ENCODE results near the gene PPP6R3. TPM values are rescaled to one million over a fixed set of nuclear protein-coding genes. Genes with fewer than 3 reads are reported as not detected.

PPP6R3 gene
- total RNA-seq, 2 donors from 2014 or later: 95.0 to 103 TPM

- Histone ChIP-seq H3K27ac (no peak overlapping the region), H3K9ac (ENCODE audit: low read depth in 2 of 2, low read length in 2 of 2) (no peak overlapping the region), H3K27me3 (no peaks in the 10 kb centered on the region), H3K36me3 (no peaks in the 10 kb centered on the region), H3K4me3 (no peak overlapping the region), H3K9me3 (no peaks in the 10 kb centered on the region), H3K4me1 (no peaks in the 10 kb centered on the region)
- intact Hi-C loops (cut with DNase I): no loop called here
- no peak for TF ChIP-seq CTCF (IDR thresholded peaks at IDR 0.05)
- DNase-seq: no peak
These were observed 194.9 kb downstream of the PPP6R3 start for GRCh38 chr11:68655406-68655805.

- Histone ChIP-seq H3K4me3 (no peak overlapping the region), H3K27me3 (no peaks in the 10 kb centered on the region), H3K4me1 (no peaks in the 10 kb centered on the region), H3K27ac (no peak overlapping the region), H3K9me3 (no peaks in the 10 kb centered on the region), H3K36me3 (no peaks in the 10 kb centered on the region), H3K9ac (ENCODE audit: low read depth in 2 of 2, low read length in 2 of 2) (no peak overlapping the region)
- intact Hi-C loops (cut with DNase I): no loop called here
- TF ChIP-seq CTCF (IDR thresholded peaks at IDR 0.05): no peak
- DNase-seq: no peak
These were observed 195.3 kb downstream of the PPP6R3 start for GRCh38 chr11:68655806-68656205.

GRCh38 chr11:68657021-68657780, 196.6 kb downstream of the PPP6R3 start:
- no peak overlapping the region for H3K9ac ChIP-seq (ENCODE audit: low read depth in 2 of 2, low read length in 2 of 2)
- DNase-seq: no peak
- H3K27ac ChIP-seq: no peak overlapping the region
- H3K27me3 ChIP-seq: no peaks in the 10 kb centered on the region
- TF ChIP-seq CTCF (IDR thresholded peaks at IDR 0.05): no peak
- H3K4me1 ChIP-seq: no peaks in the 10 kb centered on the region
- H3K9me3 ChIP-seq: no peaks in the 10 kb centered on the region
- H3K4me3 ChIP-seq: no peak overlapping the region
- intact Hi-C loops (cut with DNase I): no loop called here
- no peaks in the 10 kb centered on the region for H3K36me3 ChIP-seq

- Histone ChIP-seq H3K27me3 (no peaks in the 10 kb centered on the region), H3K4me1 (no peaks in the 10 kb centered on the region), H3K9ac (ENCODE audit: low read depth in 2 of 2, low read length in 2 of 2) (no peak overlapping the region), H3K36me3 (no peaks in the 10 kb centered on the region), H3K9me3 (no peaks in the 10 kb centered on the region), H3K4me3 (no peak overlapping the region), H3K27ac (no peak overlapping the region)
- TF ChIP-seq CTCF (IDR thresholded peaks at IDR 0.05): no peak
- intact Hi-C loops (cut with DNase I): no loop called here
- DNase-seq: no peak
These were observed 197.5 kb downstream of the PPP6R3 start for GRCh38 chr11:68658097-68658496.

- no peak overlapping the region for H3K9ac ChIP-seq (ENCODE audit: low read depth in 2 of 2, low read length in 2 of 2)
- no peak overlapping the region for H3K4me3 ChIP-seq
- no peaks in the 10 kb centered on the region for H3K36me3 ChIP-seq
- H3K27me3 ChIP-seq: no peaks in the 10 kb centered on the region
- intact Hi-C loops (cut with DNase I): no loop called here
- no peaks in the 10 kb centered on the region for H3K9me3 ChIP-seq
- no peak overlapping the region for H3K27ac ChIP-seq
- no peak for TF ChIP-seq CTCF (IDR thresholded peaks at IDR 0.05)
- no peak for DNase-seq
- no peaks in the 10 kb centered on the region for H3K4me1 ChIP-seq
These were observed 198.1 kb downstream of the PPP6R3 start for GRCh38 chr11:68658661-68659060.
